Measurements from ENCODE around the gene GRAMD1A. TPM values are rescaled to one million over a fixed set of nuclear protein-coding genes. Genes with fewer than 3 reads are reported as not detected.
A peak's percentile ranks its signal among the peaks of the same experiment; 100 is the strongest.
"Not testable (repeated sequence)": the region's sequence is repeated elsewhere in the genome, so short reads cannot be mapped to it uniquely, and the experiment has no call there.

The GRAMD1A gene
- total RNA-seq = 38.3 TPM
- long read RNA-seq, transcript GRAMD1A-207 (9 exons, 2,277 nt) = major isoform, 5 of 100 reads
- long read RNA-seq, partial matches to known transcripts = 43 of 100 reads
- long read RNA-seq, other reads (novel, unspliced or antisense) = 52 of 100 reads

DNA sequence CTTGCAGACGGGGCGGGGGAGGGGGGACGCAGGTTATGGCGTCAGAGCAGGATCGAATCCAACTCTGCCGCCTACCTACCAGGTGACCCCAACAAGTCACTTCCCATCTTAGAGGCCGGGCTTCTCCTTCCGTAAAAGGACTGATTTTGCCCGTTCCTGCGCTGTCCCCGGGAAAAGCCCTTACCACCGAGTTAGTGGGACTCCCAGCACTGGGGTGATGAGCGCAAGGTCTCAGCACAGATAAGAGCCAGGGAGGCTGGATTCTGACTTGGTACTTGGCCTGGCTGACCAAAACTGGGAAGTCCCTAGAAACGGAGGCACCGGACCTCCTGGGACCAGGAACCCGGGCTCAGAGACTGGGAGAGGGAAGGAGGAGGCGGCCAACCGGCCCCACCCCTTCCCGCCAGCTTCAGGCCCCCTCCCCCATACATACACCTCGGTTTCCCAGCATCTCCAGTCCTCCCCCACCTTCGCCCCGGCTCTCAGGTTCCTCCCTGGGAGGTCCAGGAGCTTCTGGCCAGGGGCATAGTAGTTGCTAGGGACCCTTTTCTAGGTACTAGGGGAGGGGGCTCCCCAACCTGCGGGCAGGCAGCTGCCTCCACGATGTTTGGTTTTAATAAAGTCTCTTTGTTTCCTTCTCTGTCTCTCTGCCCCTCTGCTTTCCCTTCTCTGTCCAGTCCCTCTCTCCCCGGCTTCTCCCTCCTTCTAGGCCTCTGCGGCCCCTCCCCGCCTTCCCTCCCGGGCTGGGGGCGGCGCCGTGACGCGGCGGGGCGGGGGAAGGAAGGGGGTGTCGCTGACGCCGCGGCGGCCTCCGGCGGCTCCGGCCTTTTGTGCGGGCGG is at the start of gene GRAMD1A:
TSS of gene GRAMD1A (plus strand) at position 826 of the 840 bp plus-strand sequence. CDS start 156 bp downstream, outside the sequence.
- intact Hi-C loops (cut with DNase I) = no loop called here
- peak; percentile 96 for DNase-seq (ENCODE audit: low spot score)

DNA sequence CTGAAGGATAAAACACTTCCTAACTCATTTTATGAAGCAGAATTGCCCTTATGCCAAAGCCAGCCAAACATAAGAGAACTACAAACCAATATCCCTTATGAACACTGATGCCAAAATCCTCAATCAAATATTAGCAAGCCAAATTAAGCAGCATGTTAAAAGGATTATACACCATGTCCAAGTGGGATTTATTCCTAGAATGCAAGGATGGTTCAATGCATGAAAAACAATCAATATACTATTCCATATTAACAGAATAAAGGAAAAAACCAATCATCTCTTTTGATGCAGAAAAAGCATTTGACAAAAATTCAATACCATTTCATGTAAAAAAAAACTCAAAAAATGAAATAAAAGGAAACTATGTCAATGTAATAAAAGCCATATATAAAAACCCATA is 47.0 kb upstream of the GRAMD1A start:
- DNase-seq (ENCODE audit: low spot score) = no peak
- intact Hi-C loops (cut with DNase I) = no loop called here

DNA sequence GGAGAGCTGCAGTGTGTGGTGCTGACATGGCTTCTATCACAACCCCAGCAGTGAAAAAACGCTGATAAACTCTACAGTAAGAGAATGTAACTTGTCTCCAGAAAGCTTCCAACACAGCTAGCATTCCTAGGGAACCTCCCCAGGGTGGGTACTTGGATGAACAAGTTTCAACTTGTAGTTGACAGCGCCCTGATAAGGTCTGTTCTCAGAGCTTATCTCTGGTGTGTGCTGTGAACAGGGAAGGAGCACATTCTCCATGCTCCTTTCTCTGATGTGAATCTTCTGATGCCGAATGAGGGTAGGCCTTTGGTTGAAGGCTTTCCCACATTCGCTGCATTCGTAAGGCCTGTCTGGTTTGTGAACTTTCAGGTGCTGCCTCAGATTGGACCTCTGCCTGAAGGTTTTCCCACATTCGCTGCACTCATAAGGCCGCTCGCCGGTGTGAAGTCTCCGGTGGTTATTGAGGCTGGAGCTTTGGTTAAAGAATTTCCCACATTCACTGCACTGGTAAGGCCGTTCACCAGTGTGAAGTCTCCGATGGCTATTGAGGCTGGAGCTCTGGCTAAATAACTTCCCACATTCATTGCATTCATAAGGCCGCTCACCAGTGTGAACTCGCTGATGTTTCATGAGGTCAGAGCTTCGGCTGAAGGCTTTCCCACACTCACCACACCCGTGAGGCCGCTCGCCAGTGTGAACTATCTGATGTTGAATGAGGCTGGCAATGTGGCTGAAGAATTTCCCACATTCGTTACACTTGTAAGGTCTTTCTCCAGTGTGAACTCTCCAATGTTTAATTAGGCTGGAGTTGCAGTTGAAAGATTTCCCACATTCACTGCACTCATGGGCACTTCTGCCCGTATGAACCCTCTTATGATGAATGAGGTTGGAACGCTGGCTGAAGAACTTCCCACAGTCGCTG is 42.0 kb upstream of the GRAMD1A start:
- DNase-seq (ENCODE audit: low spot score) = no peak
- intact Hi-C loops (cut with DNase I) = no loop called here

DNA sequence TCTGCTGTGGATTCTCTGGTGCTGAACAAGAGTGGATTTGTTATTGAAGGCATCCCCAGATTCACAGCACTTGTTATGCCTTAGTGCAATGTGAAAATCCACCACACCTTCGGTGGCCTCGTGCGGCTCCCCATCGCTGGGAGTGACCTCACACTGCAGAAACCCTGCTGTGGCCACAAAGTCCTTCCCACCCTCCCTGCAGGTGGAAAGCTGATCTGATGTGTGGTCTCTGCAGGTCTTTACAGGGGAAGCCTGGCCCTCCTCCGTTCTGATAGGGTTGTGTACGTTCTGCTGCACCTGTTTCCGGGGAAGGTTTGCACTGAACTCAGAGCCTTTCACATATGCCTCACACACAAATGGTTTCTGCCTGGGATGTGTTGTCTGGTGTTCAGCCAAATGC is 41.1 kb upstream of the GRAMD1A start:
- no peak for DNase-seq (ENCODE audit: low spot score)
- intact Hi-C loops (cut with DNase I) = no loop called here

- intact Hi-C loops (cut with DNase I) = no loop called here
- no peak for DNase-seq (ENCODE audit: low spot score)
These were observed 39.9 kb upstream of the GRAMD1A start for GRCh38 chr19:34960103-34960805.

DNA sequence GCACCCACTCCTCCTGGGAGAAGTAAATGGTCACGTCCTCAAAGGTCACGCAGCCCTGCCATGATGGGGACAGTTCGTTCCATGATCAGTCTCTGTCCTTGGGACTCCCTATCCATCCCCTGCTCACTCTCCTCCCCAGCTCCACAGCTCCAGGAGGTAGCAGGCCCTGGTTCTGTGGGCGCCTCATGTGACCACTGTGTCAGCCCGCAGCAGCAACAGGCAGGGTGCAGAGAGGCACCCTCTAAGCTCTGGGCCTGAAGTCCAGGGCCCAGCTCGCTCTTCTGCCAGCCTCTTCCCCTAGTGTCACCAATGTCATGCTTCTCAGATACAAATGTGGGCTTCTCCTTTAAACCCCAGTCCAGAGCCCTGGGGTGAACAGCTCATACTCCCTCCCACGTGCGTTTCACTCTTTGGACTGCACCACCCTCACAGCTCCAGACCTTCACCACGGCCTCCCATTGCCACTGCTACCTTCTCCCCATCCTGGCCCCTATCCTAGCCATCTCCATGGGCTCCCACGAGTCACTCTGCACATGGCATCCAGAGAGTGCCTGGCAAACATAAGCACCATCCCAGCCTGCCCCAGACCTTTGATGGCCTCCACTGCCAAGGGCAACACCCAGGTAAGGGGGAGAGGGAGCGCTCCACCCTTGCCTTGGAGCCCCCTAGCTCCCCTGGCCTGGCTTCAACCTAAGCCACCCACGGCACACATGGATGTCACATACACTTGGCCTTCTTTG is 39.0 kb upstream of the GRAMD1A start:
- intact Hi-C loops (cut with DNase I) = no loop called here
- no peak for DNase-seq (ENCODE audit: low spot score)

GRCh38 chr19:34961775-34962686 is 38.1 kb upstream of the GRAMD1A start:
- no peak for DNase-seq (ENCODE audit: low spot score)
- intact Hi-C loops (cut with DNase I) = no loop called here

GRCh38 chr19:34962687-34963572 is 37.2 kb upstream of the GRAMD1A start:
- DNase-seq (ENCODE audit: low spot score) = no peak
- intact Hi-C loops (cut with DNase I) = no loop called here

GRCh38 chr19:34963573-34964406 is 36.3 kb upstream of the GRAMD1A start, which contains the start of gene ZNF792:
TSS of gene ZNF792 (minus strand) at chr19:34964229. CDS start at chr19:34963662, 567 bp downstream.
- peak; percentile 85 for DNase-seq (ENCODE audit: low spot score)
- intact Hi-C loops (cut with DNase I) = no loop called here

- no peak for DNase-seq (ENCODE audit: low spot score)
- intact Hi-C loops (cut with DNase I) = no loop called here
These were observed 35.5 kb upstream of the GRAMD1A start for GRCh38 chr19:34964598-34964997.

GRCh38 chr19:34965505-34965904 is 34.6 kb upstream of the GRAMD1A start:
- intact Hi-C loops (cut with DNase I); DNase-seq (ENCODE audit: low spot score): not testable (repeated sequence)

GRCh38 chr19:34967551-34967950 is 32.6 kb upstream of the GRAMD1A start:
- DNase-seq (ENCODE audit: low spot score) = no peak
- intact Hi-C loops (cut with DNase I) = no loop called here

DNA sequence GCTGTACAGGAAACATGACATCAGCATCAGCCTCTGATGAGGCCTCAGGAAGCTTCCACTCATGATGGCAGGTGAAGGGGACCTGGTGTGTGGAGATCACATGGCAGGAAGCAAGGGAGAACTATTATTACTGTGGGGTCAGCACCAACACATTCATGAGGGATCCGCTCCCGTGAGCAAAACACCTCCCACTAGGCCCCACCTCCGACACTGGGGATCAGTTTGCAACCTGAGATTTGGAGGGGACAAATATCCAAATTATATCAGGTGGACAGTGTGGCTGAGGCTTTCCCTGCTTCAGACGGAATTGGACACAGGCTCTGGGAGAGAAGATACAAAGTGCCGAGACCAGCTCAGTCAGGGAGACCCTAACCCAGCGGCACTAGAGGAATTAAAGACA is 30.4 kb upstream of the GRAMD1A start:
- DNase-seq (ENCODE audit: low spot score) = no peak
- intact Hi-C loops (cut with DNase I) = loop anchor here (5.0 kb wide), 1 partner anchor 118 kb away; no protein-coding TSS in a partner anchor

DNA sequence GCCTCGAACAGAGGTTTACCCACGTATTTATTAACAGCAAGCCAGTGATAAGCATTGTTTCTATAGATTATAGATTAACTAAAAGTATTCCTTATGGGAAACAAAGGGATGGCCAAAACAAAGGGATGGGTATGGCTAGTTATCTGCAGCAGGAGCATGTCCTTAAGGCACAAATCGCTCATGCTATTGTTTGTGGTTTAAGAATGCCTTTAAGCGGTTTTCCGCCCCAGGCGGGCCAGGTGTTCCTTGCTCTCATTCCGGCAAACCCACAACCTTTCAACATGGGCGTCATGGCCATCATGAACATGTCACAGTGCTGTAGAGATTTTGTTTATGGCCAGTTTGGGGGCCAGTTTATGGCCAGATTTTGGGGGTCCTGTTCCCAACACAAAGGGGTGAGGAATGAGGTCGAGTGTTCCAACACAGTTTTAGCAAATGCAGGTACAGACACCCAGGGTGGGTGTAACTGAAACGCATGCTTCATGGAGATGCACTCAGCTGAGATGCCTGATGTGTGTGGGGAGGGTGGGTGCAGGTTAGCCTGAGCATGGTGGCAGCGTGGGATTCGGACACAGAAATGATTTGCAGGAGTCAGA is 29.8 kb upstream of the GRAMD1A start:
- DNase-seq (ENCODE audit: low spot score) = peak; percentile 29
- intact Hi-C loops (cut with DNase I) = loop anchor here (5.0 kb wide), 1 partner anchor 117 kb away; no protein-coding TSS in a partner anchor

DNA sequence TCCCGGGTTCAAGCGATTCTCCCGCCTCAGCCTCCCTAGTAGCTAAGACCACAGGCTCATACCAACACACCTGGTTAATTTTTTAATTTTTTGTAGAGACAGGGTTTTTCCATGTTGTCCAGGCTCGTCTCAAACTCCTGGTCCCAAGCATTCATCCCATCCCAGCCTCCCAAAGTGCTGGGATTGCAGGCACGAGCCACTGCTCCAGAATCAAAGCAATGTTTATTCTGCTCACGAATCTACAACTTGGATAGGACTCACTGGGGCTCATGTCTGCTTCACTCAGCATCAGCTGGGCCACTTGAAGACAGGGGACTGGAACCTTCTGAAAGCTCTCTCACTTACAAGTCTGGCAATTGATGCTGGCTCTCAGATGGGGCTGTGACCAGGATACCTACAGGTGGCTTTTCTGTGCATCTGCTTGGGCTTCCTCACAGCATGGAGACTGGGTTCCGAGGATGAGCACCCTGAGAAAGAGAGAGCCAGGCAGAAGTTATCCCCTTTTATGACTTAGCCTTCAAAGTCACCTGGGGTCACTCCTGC is 27.9 kb upstream of the GRAMD1A start:
- peak; percentile 22 for DNase-seq (ENCODE audit: low spot score)
- intact Hi-C loops (cut with DNase I) = loop anchor here (5.0 kb wide), 1 partner anchor 115 kb away; no protein-coding TSS in a partner anchor

Data from cardiac septum (tissue), 1 donor.